OCI-LY3 (cell line): Measurements from ENCODE around the gene CPM.

Source experiments
- CTCF ChIP-seq: fragments of 200-600, 300-600 bp; sonication (generic); IDR thresholded peaks from 2 replicates; pipeline ENCODE4 v1.5.1; 2014; ENCODE audit warnings: antibody characterized with exemption, low read length, low read depth
- EZH2phosphoT487 ChIP-seq: fragments of 200-600 bp; shearing (Covaris generic); IDR thresholded peaks from 2 replicates; pipeline ENCODE4 v1.6.1; 2018; ENCODE audit warnings: antibody characterized with exemption, mixed run types, low read depth

- no peak for TF ChIP-seq CTCF
- no peak for TF ChIP-seq EZH2phosphoT487
Observed at GRCh38 chr12:68868043-68868790, 64.8 kb downstream of the CPM start.
